ENCODE data around the gene FILIP1. TPM values are rescaled to one million over a fixed set of nuclear protein-coding genes. Genes with fewer than 3 reads are reported as not detected.

The FILIP1 gene
- total RNA-seq, 3 donors from 2014 or later (not counting 1 experiment from before 2014, with no cell fraction given): not detected

DNA sequence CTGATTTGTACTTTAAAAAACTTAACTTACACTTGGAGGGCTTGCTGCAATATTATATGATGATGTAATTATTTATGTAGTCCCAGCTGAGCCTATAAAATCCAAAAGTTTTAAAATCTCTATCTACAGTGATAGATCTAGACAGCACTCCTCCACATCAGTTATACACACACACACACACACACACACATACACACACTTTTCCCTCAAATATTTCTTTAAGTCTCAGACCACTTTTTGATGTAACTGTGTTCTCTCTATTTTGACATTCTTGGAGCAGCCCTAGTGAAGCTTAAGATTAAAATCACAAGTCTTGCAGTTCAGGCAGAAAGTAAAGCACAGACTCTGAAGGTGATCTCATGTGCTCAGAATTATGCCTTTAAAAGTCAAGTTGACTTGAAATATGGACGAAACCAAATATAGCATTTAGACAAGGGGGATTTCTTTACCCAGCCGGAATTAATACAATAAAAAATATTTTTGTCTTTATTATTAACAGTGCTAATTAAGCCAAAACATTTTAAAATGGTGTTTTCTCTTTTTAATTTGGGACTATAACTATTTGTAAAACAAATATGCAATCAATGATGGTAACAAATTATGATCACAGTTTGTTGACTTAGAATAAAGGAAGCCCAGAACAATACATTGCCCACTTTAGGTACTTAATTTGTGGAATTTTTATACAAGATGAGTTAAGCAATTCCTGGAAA lies 145.5 kb downstream of the FILIP1 start:
- Mint-ChIP-seq H3K27me3 (ENCODE audit: low read depth in 2 of 2) (peaks cover 16 to 20% of the 10 kb centered on the region in 2 donors), H3K36me3 (no peaks in the 10 kb centered on the region), H3K4me3 (no peak overlapping the region), H3K4me1 (no peaks in the 10 kb centered on the region), H3K9me3 (no peaks in the 10 kb centered on the region), H3K27ac (no peak overlapping the region)
- Histone ChIP-seq H3K27ac (ENCODE audit: low read length) (no peak overlapping the region), H3K27me3 (ENCODE audit: control insufficient read depth, insufficient read depth, low read length) (peaks cover 15% of the 10 kb centered on the region), H3K4me3 (ENCODE audit: low read length) (no peak overlapping the region), H3K9me3 (ENCODE audit: control insufficient read depth, insufficient read depth, low read length) (no peaks in the 10 kb centered on the region), H3K4me1 (ENCODE audit: control insufficient read depth, insufficient read depth, low read length) (no peaks in the 10 kb centered on the region), H3K36me3 (ENCODE audit: control insufficient read depth, insufficient read depth, low read length) (no peaks in the 10 kb centered on the region)
- TF ChIP-seq, protein P1, sequence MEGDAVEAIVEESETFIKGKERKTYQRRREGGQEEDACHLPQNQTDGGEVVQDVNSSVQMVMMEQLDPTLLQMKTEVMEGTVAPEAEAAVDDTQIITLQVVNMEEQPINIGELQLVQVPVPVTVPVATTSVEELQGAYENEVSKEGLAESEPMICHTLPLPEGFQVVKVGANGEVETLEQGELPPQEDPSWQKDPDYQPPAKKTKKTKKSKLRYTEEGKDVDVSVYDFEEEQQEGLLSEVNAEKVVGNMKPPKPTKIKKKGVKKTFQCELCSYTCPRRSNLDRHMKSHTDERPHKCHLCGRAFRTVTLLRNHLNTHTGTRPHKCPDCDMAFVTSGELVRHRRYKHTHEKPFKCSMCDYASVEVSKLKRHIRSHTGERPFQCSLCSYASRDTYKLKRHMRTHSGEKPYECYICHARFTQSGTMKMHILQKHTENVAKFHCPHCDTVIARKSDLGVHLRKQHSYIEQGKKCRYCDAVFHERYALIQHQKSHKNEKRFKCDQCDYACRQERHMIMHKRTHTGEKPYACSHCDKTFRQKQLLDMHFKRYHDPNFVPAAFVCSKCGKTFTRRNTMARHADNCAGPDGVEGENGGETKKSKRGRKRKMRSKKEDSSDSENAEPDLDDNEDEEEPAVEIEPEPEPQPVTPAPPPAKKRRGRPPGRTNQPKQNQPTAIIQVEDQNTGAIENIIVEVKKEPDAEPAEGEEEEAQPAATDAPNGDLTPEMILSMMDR (IDR thresholded peaks at IDR 0.05): no peak
- WGBS (ENCODE audit: insufficient coverage): 100% methylated on average over 1 of the region's 2 CpGs
- intact Hi-C loops (cut with micrococcal nuclease): no loop called here
- DNase-seq (no peak), ATAC-seq (no peak)

DNA sequence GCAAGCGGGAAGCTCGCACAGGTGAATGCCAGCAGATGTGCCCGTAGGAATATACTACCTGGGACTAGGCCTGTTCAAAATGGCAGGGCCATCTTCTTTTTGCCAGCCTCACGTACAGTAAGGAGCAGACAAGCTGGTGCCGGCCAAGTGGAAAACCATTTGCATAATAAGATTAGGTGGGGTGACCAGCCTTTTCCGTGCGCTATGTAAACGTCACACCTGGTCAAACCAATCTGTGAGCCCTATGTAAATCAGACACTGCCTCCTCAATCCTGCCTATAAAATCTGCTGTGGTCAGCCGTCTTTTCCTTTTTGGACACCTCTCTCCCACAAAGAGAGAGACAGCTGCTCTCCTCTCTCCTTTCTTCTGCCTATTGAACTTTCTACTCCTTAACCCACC lies 148.2 kb downstream of the FILIP1 start:
- TF ChIP-seq, protein P1 (IDR thresholded peaks at IDR 0.05): no peak
- no peaks in the 10 kb centered on the region for H3K4me1 Mint-ChIP-seq
- no peak overlapping the region for H3K4me3 Mint-ChIP-seq
- ATAC-seq (no peak), DNase-seq (no peak)
- H3K4me3 ChIP-seq (ENCODE audit: low read length): no peak overlapping the region
- H3K27me3 ChIP-seq (ENCODE audit: control insufficient read depth, insufficient read depth, low read length): peaks cover 8% of the 10 kb centered on the region
- no peaks in the 10 kb centered on the region for H3K9me3 ChIP-seq (ENCODE audit: control insufficient read depth, insufficient read depth, low read length)
- H3K27ac ChIP-seq (ENCODE audit: low read length): no peak overlapping the region
- no peaks in the 10 kb centered on the region for H3K4me1 ChIP-seq (ENCODE audit: control insufficient read depth, insufficient read depth, low read length)
- H3K27me3 Mint-ChIP-seq (ENCODE audit: low read depth in 2 of 2): peaks cover 14% of the 10 kb centered on the region in 2 donors
- WGBS (ENCODE audit: insufficient coverage): 94% methylated on average over 9 of the region's 9 CpGs
- H3K36me3 Mint-ChIP-seq: no peaks in the 10 kb centered on the region
- no peaks in the 10 kb centered on the region for H3K9me3 Mint-ChIP-seq
- no peaks in the 10 kb centered on the region for H3K36me3 ChIP-seq (ENCODE audit: control insufficient read depth, insufficient read depth, low read length)
- intact Hi-C loops (cut with micrococcal nuclease): no loop called here
- H3K27ac Mint-ChIP-seq: no peak overlapping the region

DNA sequence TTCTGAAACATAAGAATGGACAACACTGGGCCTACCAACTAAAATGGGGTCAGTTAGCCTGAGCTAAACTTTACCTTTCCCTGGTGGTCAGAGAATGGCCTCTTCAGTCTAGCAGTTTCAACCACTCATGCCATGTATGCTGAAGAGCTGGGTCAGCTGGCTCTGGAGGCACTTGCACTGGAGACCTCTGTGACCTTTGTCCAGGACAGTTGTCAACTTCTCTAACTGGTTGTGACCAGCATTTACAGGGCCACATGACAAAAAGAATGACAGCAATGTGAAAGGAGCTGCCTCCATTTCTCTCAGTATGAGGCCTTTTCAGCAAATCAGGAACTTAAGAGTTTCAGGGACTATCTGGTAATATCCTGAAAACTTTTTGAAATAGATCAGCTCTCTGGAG lies 149.1 kb downstream of the FILIP1 start:
- Histone ChIP-seq H3K36me3 (ENCODE audit: control insufficient read depth, insufficient read depth, low read length) (no peaks in the 10 kb centered on the region), H3K4me3 (ENCODE audit: low read length) (no peak overlapping the region), H3K4me1 (ENCODE audit: control insufficient read depth, insufficient read depth, low read length) (no peaks in the 10 kb centered on the region), H3K27me3 (ENCODE audit: control insufficient read depth, insufficient read depth, low read length) (peaks cover 6% of the 10 kb centered on the region), H3K9me3 (ENCODE audit: control insufficient read depth, insufficient read depth, low read length) (no peaks in the 10 kb centered on the region), H3K27ac (ENCODE audit: low read length) (no peak overlapping the region)
- intact Hi-C loops (cut with micrococcal nuclease): no loop called here
- DNase-seq: no peak
- Mint-ChIP-seq H3K36me3 (no peaks in the 10 kb centered on the region), H3K27ac (no peak overlapping the region), H3K27me3 (ENCODE audit: low read depth in 2 of 2) (peaks cover 8 to 9% of the 10 kb centered on the region in 2 donors), H3K9me3 (no peaks in the 10 kb centered on the region), H3K4me3 (no peak overlapping the region), H3K4me1 (no peaks in the 10 kb centered on the region)
- TF ChIP-seq, protein P1 (IDR thresholded peaks at IDR 0.05): no peak
- no peak for ATAC-seq

DNA sequence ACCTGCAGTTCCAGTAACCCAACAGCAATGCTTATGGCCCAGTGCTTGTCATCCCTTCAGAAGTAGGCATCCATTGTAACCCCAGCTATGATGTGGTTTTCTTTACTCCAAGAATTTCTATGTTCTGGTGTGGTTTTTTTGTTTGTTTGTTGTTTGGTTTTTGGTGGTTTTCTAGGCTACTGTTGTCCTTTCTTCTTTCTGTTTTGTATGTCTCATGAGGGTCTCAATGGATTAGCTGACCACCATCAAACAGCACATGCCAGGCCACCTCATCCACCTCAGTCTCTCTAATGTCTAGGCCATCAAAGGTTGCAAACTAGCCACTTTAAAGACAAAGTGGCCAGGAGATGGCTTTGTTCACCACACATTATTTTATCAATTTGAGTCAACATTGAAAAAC lies 149.6 kb downstream of the FILIP1 start:
- no peaks in the 10 kb centered on the region for H3K9me3 Mint-ChIP-seq
- no peaks in the 10 kb centered on the region for H3K9me3 ChIP-seq (ENCODE audit: control insufficient read depth, insufficient read depth, low read length)
- intact Hi-C loops (cut with micrococcal nuclease): no loop called here
- no peaks in the 10 kb centered on the region for H3K4me1 ChIP-seq (ENCODE audit: control insufficient read depth, insufficient read depth, low read length)
- H3K4me3 ChIP-seq (ENCODE audit: low read length): no peak overlapping the region
- no peaks in the 10 kb centered on the region for H3K4me1 Mint-ChIP-seq
- no peak overlapping the region for H3K4me3 Mint-ChIP-seq
- no peaks in the 10 kb centered on the region for H3K36me3 ChIP-seq (ENCODE audit: control insufficient read depth, insufficient read depth, low read length)
- H3K27me3 ChIP-seq (ENCODE audit: control insufficient read depth, insufficient read depth, low read length): peaks cover 6% of the 10 kb centered on the region
- H3K27ac ChIP-seq (ENCODE audit: low read length): no peak overlapping the region
- peaks cover 6 to 9% of the 10 kb centered on the region in 2 donors for H3K27me3 Mint-ChIP-seq (ENCODE audit: low read depth in 2 of 2)
- DNase-seq: no peak
- TF ChIP-seq, protein P1 (IDR thresholded peaks at IDR 0.05): no peak
- no peak overlapping the region for H3K27ac Mint-ChIP-seq
- ATAC-seq: no peak
- H3K36me3 Mint-ChIP-seq: no peaks in the 10 kb centered on the region
